MM.1S (cell line): ENCODE data around the gene MAGI1.
"Not testable (repeated sequence)": the region's sequence is repeated elsewhere in the genome, so short reads cannot be mapped to it uniquely, and the experiment has no call there.

Source experiments
- DNase-seq: peaks from one replicate; pipeline ENCODE4 v3.0.0-alpha.2; 2015
- H2AFZ ChIP-seq: fragments of 300-600 bp; sonication (generic); 2 replicates; pipeline ENCODE4 v1.6.0; 2016; ENCODE audit warnings: antibody characterized with exemption, low read length
- H3F3A ChIP-seq: fragments of 300-600 bp; sonication (generic); 2 replicates; pipeline ENCODE4 v1.6.1; 2016; ENCODE audit warnings: mild to moderate bottlenecking, antibody characterized with exemption, low read length, moderate library complexity, mixed read lengths; ENCODE audit not compliant: insufficient read depth
- H3K27ac ChIP-seq: fragments of 300-600 bp; sonication (generic); 2 replicates; pipeline ENCODE4 v1.5.1; 2016; ENCODE audit warnings: mild to moderate bottlenecking, low read length
- H3K27me3 ChIP-seq: fragments of 300-600 bp; sonication (generic); replicated peaks from 2 replicates; pipeline ENCODE4 v1.6.0; 2016; ENCODE audit warnings: low read length; ENCODE audit not compliant: insufficient read depth
- H3K36me3 ChIP-seq: fragments of 300-600 bp; sonication (generic); replicated peaks from 2 replicates; pipeline ENCODE4 v1.6.1; 2016; ENCODE audit warnings: mild to moderate bottlenecking, low read length, mixed read lengths; ENCODE audit not compliant: insufficient read depth
- H3K4me1 ChIP-seq: fragments of 300-600 bp; sonication (generic); 2 replicates; pipeline ENCODE4 v1.6.1; 2016; ENCODE audit warnings: low read length, mixed read lengths
- H3K4me2 ChIP-seq: fragments of 300-600 bp; sonication (generic); 2 replicates; pipeline ENCODE4 v1.6.0; 2016; ENCODE audit warnings: low read depth, low read length
- H3K4me3 ChIP-seq: fragments of 300-600 bp; sonication (generic); 2 replicates; pipeline ENCODE4 v1.5.1; 2016; ENCODE audit warnings: low read length, mixed read lengths
- H3K79me2 ChIP-seq: fragments of 300-600 bp; sonication (generic); 2 replicates; pipeline ENCODE4 v1.6.1; 2016; ENCODE audit warnings: mixed run types, low read length, mixed read lengths
- H3K9ac ChIP-seq: fragments of 300-600 bp; sonication (generic); 2 replicates; pipeline ENCODE4 v1.6.1; 2016; ENCODE audit warnings: low read length, mixed read lengths
- H3K9me2 ChIP-seq: fragments of 300-600 bp; sonication (generic); replicated peaks from 2 replicates; pipeline ENCODE4 v1.6.1; 2016; ENCODE audit warnings: mild to moderate bottlenecking, low read length, mixed read lengths; ENCODE audit not compliant: insufficient read depth
- H3K9me3 ChIP-seq: fragments of 300-600 bp; sonication (generic); replicated peaks from 2 replicates; pipeline ENCODE4 v1.6.1; 2016; ENCODE audit warnings: mild to moderate bottlenecking, low read length, mixed read lengths; ENCODE audit not compliant: insufficient read depth
- H4K20me1 ChIP-seq: fragments of 300-600 bp; sonication (generic); 2 replicates; pipeline ENCODE4 v1.6.1; 2016; ENCODE audit warnings: mild to moderate bottlenecking, low read length, moderate library complexity, mixed read lengths; ENCODE audit not compliant: insufficient read depth
- EZH2 ChIP-seq: fragments of 300-600 bp; sonication (generic); optimal IDR thresholded peaks from 2 replicates; pipeline ENCODE3; 2017; ENCODE audit warnings: low read depth, mild to moderate bottlenecking, antibody characterized with exemption, low read length, mixed read lengths
- EZH2phosphoT487 ChIP-seq: fragments of 300-600 bp; sonication (generic); IDR thresholded peaks from 2 replicates; pipeline ENCODE4 v1.6.1; 2018; ENCODE audit warnings: antibody characterized with exemption, low read length
- TF ChIP-seq, protein P1 (sequence below): fragments of 300-600 bp; sonication (generic); IDR thresholded peaks from 2 replicates; pipeline ENCODE4 v1.5.1; 2016; ENCODE audit warnings: antibody characterized with exemption, low read length, mixed read lengths

Gene MAGI1

GRCh38 chr3:65516998-65517397, 521.7 kb downstream of the MAGI1 start:
- no peak overlapping the region for H3K4me3 ChIP-seq
- H2AFZ ChIP-seq, result no peak overlapping the region
- no peak overlapping the region for H3K9ac ChIP-seq
- no peak for DNase-seq
- TF ChIP-seq EZH2, result no peak
- no peak for TF ChIP-seq EZH2phosphoT487
- TF ChIP-seq, protein P1, sequence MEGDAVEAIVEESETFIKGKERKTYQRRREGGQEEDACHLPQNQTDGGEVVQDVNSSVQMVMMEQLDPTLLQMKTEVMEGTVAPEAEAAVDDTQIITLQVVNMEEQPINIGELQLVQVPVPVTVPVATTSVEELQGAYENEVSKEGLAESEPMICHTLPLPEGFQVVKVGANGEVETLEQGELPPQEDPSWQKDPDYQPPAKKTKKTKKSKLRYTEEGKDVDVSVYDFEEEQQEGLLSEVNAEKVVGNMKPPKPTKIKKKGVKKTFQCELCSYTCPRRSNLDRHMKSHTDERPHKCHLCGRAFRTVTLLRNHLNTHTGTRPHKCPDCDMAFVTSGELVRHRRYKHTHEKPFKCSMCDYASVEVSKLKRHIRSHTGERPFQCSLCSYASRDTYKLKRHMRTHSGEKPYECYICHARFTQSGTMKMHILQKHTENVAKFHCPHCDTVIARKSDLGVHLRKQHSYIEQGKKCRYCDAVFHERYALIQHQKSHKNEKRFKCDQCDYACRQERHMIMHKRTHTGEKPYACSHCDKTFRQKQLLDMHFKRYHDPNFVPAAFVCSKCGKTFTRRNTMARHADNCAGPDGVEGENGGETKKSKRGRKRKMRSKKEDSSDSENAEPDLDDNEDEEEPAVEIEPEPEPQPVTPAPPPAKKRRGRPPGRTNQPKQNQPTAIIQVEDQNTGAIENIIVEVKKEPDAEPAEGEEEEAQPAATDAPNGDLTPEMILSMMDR, result no peak
- H3K27me3 ChIP-seq, result no peaks in the 10 kb centered on the region
- H3F3A ChIP-seq, result no peaks in the 10 kb centered on the region
- no peak overlapping the region for H3K27ac ChIP-seq
- H3K9me3 ChIP-seq, result no peaks in the 10 kb centered on the region
- H3K4me2 ChIP-seq, result no peak overlapping the region
- H3K79me2 ChIP-seq, result no peaks in the 10 kb centered on the region
- H3K36me3 ChIP-seq, result no peaks in the 10 kb centered on the region
- no peaks in the 10 kb centered on the region for H4K20me1 ChIP-seq
- H3K9me2 ChIP-seq, result no peaks in the 10 kb centered on the region
- no peaks in the 10 kb centered on the region for H3K4me1 ChIP-seq

- H3K9me2 ChIP-seq, result not testable (repeated sequence)
Observed at GRCh38 chr3:65514317-65514716, 524.4 kb downstream of the MAGI1 start.

GRCh38 chr3:65509423-65509794, 529.3 kb downstream of the MAGI1 start:
- H3K9ac ChIP-seq, H3K27ac ChIP-seq, H2AFZ ChIP-seq, H3K4me1 ChIP-seq, H3K4me3 ChIP-seq, H3F3A ChIP-seq, H3K4me2 ChIP-seq, H3K79me2 ChIP-seq, H3K36me3 ChIP-seq, H4K20me1 ChIP-seq, DNase-seq, H3K9me2 ChIP-seq, H3K27me3 ChIP-seq, H3K9me3 ChIP-seq: not testable (repeated sequence)

More at GRCh38 chr3:65514317-65514716, 524.4 kb downstream of the MAGI1 start:
- DNase-seq, H3K4me2 ChIP-seq, H4K20me1 ChIP-seq, H3K79me2 ChIP-seq, H3K36me3 ChIP-seq, H3K27ac ChIP-seq, H3K27me3 ChIP-seq, H3K9me3 ChIP-seq, H3K4me3 ChIP-seq, H3K4me1 ChIP-seq, H2AFZ ChIP-seq, H3F3A ChIP-seq, H3K9ac ChIP-seq: not testable (repeated sequence)

GRCh38 chr3:65508750-65509422, 529.8 kb downstream of the MAGI1 start:
- H3K4me3 ChIP-seq, result no peak overlapping the region
- DNase-seq, result no peak
- no peaks in the 10 kb centered on the region for H3K27me3 ChIP-seq
- no peaks in the 10 kb centered on the region for H3K9me3 ChIP-seq
- no peaks in the 10 kb centered on the region for H3K4me1 ChIP-seq
- no peak overlapping the region for H3K27ac ChIP-seq
- H3F3A ChIP-seq, result no peaks in the 10 kb centered on the region
- no peak overlapping the region for H3K9ac ChIP-seq
- H3K4me2 ChIP-seq, result no peak overlapping the region
- no peak for TF ChIP-seq EZH2
- TF ChIP-seq, protein P1, result no peak
- TF ChIP-seq EZH2phosphoT487, result no peak
- H3K9me2 ChIP-seq, result no peaks in the 10 kb centered on the region
- no peak overlapping the region for H2AFZ ChIP-seq
- no peaks in the 10 kb centered on the region for H4K20me1 ChIP-seq
- H3K79me2 ChIP-seq, result no peaks in the 10 kb centered on the region
- H3K36me3 ChIP-seq, result no peaks in the 10 kb centered on the region
